Gastrocnemius medialis (tissue), 4 donors: Measurements from ENCODE around the gene CXCL6. TPM values are rescaled to one million over a fixed set of nuclear protein-coding genes. Genes with fewer than 3 reads are reported as not detected.

Experiments
- ATAC-seq, 2 donors: fragments of 150-250 bp; one replicate each; pipeline ENCODE4 v1.9.1; 2016
- DNase-seq, 2 donors: peaks; one replicate each; pipeline ENCODE4 v3.0.0-alpha.2; 2019
- H3K27ac ChIP-seq, 4 donors: fragments of 200-600 bp; sonication (generic); 1 replicate in 1 of 4; 2 replicates in 3 of 4; pipeline ENCODE4 v1.5.1; 2016 to 2018; ENCODE audit warnings: mild to moderate bottlenecking in 2 of 4, moderate library complexity in 1 of 4
- H3K27me3 ChIP-seq, 3 donors: fragments of 200-600 bp; sonication (generic) in 2 of 3; 1 replicate in 1 of 3; 2 replicates in 2 of 3; pipeline versions ENCODE4 v1.5.1 to v1.6.0; 2016 to 2019; ENCODE audit warnings: mild to moderate bottlenecking in 1 of 3, moderate library complexity in 1 of 3
- H3K36me3 ChIP-seq, 2 donors: fragments of 200-600 bp; sonication (generic) in 1 of 2; one replicate each; pipeline ENCODE4 v1.5.1; 2017 to 2018
- H3K4me1 ChIP-seq, 2 donors: fragments of 200-600 bp; sonication (generic) in 1 of 2; one replicate each; pipeline ENCODE4 v1.5.1; 2016 to 2017; ENCODE audit warnings: mild to moderate bottlenecking in 2 of 2
- H3K4me3 ChIP-seq, 4 donors: fragments of 200-600 bp; sonication (generic) in 3 of 4; 1 replicate in 1 of 4; 2 replicates in 3 of 4; pipeline ENCODE4 v1.5.1; 2016 to 2019; ENCODE audit warnings: mild to moderate bottlenecking in 2 of 4
- H3K9me3 ChIP-seq, 3 donors: fragments of 200-600 bp; sonication (generic) in 2 of 3; 1 replicate in 1 of 3; 2 replicates in 2 of 3; pipeline ENCODE4 v1.5.1; 2016 to 2019
- CTCF ChIP-seq, 5 experiments: fragments of 450-650 bp in 3 of 5; fragments of 200-600 bp in 2 of 5; sonication (generic) in 2 of 5; IDR thresholded peaks in 4 of 5; conservative IDR thresholded peaks in 1 of 5; 1 replicate in 4 of 5; 2 replicates in 1 of 5; pipeline ENCODE4 v1.5.1; 2016 to 2019; ENCODE audit warnings: antibody characterized with exemption in 5 of 5, mild to moderate bottlenecking in 3 of 5, moderate library complexity in 3 of 5
- POLR2A ChIP-seq, 2 donors: fragments of 450-650 bp; IDR thresholded peaks; one replicate each; pipeline ENCODE4 v1.6.1; 2017; ENCODE audit warnings: antibody characterized with exemption in 2 of 2, mild to moderate bottlenecking in 2 of 2, moderate library complexity in 2 of 2
- in situ Hi-C, 4 donors: fragments of 200-750 bp; cut with MboI; loops; one replicate each; pipeline versions ENCODE4 v1.15.0 to v1.8.0; 2017; ENCODE audit warnings: low sequenced_read_pairs in 4 of 4
- intact Hi-C: fragments of 100-400 bp; cut with DNase I; formaldehyde crosslinking; loops from one replicate; pipeline ENCODE4 v1.15.1; 2023; ENCODE audit warnings: low total_unique reads
- total RNA-seq, 4 donors: library from RNA; depleted of rRNA; stranded (reverse); fragments of >200 nt; gene quantifications; one replicate each; pipeline versions ENCODE4 v1.1.0 to v1.2.3, GENCODE V29; 2016

Gene CXCL6
- total RNA-seq, 4 donors from 2014 or later = 3.7 TPM; not detected in 3

GRCh38 chr4:73883306-73883705 lies 46.8 kb downstream of the CXCL6 start:
- no peak overlapping the region for H3K4me3 ChIP-seq
- peaks cover 0 to 3% (median 0%) of the 10 kb centered on the region in 3 donors for H3K9me3 ChIP-seq
- ATAC-seq (no peak), DNase-seq (no peak)
- H3K4me1 ChIP-seq = no peaks in the 10 kb centered on the region
- intact Hi-C loops = no loop called here
- no peak for TF ChIP-seq CTCF (IDR thresholded peaks at IDR 0.05 in 4 of 5, conservative IDR thresholded peaks at IDR 0.05 in 1 of 5)
- TF ChIP-seq POLR2A (IDR thresholded peaks at IDR 0.05) = no peak
- in situ Hi-C loops = no loop called here
- H3K36me3 ChIP-seq = no peaks in the 10 kb centered on the region
- H3K27me3 ChIP-seq = no peaks in the 10 kb centered on the region
- H3K27ac ChIP-seq = no peak overlapping the region

DNA sequence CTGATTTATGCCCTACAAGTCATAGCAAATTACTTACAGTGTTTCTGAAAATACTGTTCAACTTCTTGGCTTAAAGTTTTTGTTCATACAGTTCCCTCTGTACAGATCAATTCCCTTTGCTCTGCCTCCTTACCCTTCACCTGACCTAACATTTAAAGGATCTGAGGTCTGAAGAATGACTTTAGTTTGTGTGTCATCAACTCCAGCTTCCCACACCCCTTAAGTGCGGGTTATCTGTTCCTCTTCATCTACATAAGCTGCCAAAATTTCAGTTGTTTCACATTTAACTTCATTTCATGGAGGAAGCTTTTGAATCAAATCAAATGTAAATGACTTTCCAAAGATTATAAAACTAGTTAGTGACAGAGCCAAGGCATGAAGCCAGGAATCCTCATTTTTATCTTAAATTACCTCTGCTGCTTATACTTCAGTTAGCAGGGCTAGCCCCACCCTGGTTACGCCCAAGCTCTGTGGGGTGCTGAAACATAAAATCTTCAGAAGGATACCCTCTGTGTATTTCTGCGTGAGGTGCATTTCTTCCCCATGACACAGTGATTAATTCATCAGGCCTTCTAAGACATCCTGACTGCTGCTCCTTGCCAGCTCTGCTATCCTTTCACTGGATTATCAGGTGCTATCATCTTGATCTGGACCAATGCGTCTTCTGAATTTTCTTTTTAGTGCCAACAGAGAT lies 49.2 kb downstream of the CXCL6 start:
- Histone ChIP-seq H3K9me3 (peaks cover 0 to 3% (median 0%) of the 10 kb centered on the region in 3 donors), H3K4me3 (no peak overlapping the region), H3K27me3 (no peaks in the 10 kb centered on the region), H3K4me1 (no peaks in the 10 kb centered on the region), H3K27ac (no peak overlapping the region), H3K36me3 (no peaks in the 10 kb centered on the region)
- TF ChIP-seq CTCF (IDR thresholded peaks at IDR 0.05 in 4 of 5, conservative IDR thresholded peaks at IDR 0.05 in 1 of 5) = no peak
- TF ChIP-seq POLR2A (IDR thresholded peaks at IDR 0.05) = no peak
- intact Hi-C loops (no loop called here), in situ Hi-C loops (no loop called here)
- no peak for DNase-seq
- ATAC-seq = no peak

Other genes starting within 250 kb of the CXCL6 start
- gene RASSF6, start 216.2 kb upstream of the CXCL6 start, total RNA-seq = under 1 TPM in 2 of 4 donors, not detected in 2; 0.15 to 0.27 TPM
- gene CXCL8, start 96.1 kb upstream of the CXCL6 start, total RNA-seq = 1 to 10 TPM in 2 of 4 donors, under 1 TPM in 2; 0.22 to 1.9 (median 1.3) TPM
- gene PF4V1, start 16.6 kb downstream of the CXCL6 start, total RNA-seq = not detected
- gene CXCL1, start 32.7 kb downstream of the CXCL6 start, total RNA-seq = 1 to 10 TPM in 2 of 4 donors, not detected in 2; 2.7 to 3.2 TPM
- not detected for gene PF4, start 145.3 kb downstream of the CXCL6 start, total RNA-seq
- gene PPBP, start 151.5 kb downstream of the CXCL6 start, total RNA-seq = not detected
- under 1 TPM in 1 of 4 donors, not detected in 3; 0.18 TPM for gene CXCL5, start 162.0 kb downstream of the CXCL6 start, total RNA-seq
- gene CXCL3, start 202.0 kb downstream of the CXCL6 start, total RNA-seq = under 1 TPM in 1 of 4 donors, not detected in 3; 0.84 TPM